Adipocyte (in vitro differentiated cells): ENCODE data around the gene ADAD2.
"Not testable (repeated sequence)": the region's sequence is repeated elsewhere in the genome, so short reads cannot be mapped to it uniquely, and the experiment has no call there.

Source experiments
- DNase-seq: peaks from one replicate; pipeline ENCODE4 v3.0.0-alpha.2; 2015; ENCODE audit warnings: low read depth
- H3K27me3 ChIP-seq: replicated peaks from 2 replicates; pipeline ENCODE4 v1.7.0; 2013; ENCODE audit warnings: mild to moderate bottlenecking, low read length, moderate library complexity; ENCODE audit not compliant: control insufficient read depth, insufficient read depth
- H3K36me3 ChIP-seq: 2 replicates; pipeline ENCODE4 v1.7.0; 2013; ENCODE audit warnings: low read length, mild to moderate bottlenecking, moderate library complexity; ENCODE audit not compliant: control insufficient read depth, insufficient read depth, severe bottlenecking
- H3K4me1 ChIP-seq: 2 replicates; pipeline ENCODE4 v1.7.0; 2013; ENCODE audit warnings: mild to moderate bottlenecking, low read length, moderate library complexity; ENCODE audit not compliant: control insufficient read depth, insufficient read depth
- H3K4me3 ChIP-seq: 2 replicates; pipeline ENCODE4 v1.7.0; 2013; ENCODE audit warnings: mild to moderate bottlenecking, low read length, moderate library complexity
- H3K9ac ChIP-seq: 2 replicates; pipeline ENCODE4 v1.7.0; 2013; ENCODE audit warnings: mild to moderate bottlenecking, low read length, moderate library complexity
- H3K9me3 ChIP-seq: 2 replicates; pipeline ENCODE4 v1.7.0; 2013; ENCODE audit warnings: mild to moderate bottlenecking, low read length, moderate library complexity; ENCODE audit not compliant: control insufficient read depth

The ADAD2 gene

GRCh38 chr16:84215531-84215930 lies 24.6 kb downstream of the ADAD2 start:
- no peaks in the 10 kb centered on the region for H3K9me3 ChIP-seq
- H3K9ac ChIP-seq: no peak overlapping the region
- H3K36me3 ChIP-seq: no peaks in the 10 kb centered on the region
- H3K4me3 ChIP-seq: no peak overlapping the region
- H3K4me1 ChIP-seq: no peaks in the 10 kb centered on the region
- peaks cover 36% of the 10 kb centered on the region for H3K27me3 ChIP-seq
- no peak for DNase-seq

GRCh38 chr16:84216144-84216543 lies 25.2 kb downstream of the ADAD2 start:
- H3K4me3 ChIP-seq, H3K9me3 ChIP-seq, H3K4me1 ChIP-seq, H3K9ac ChIP-seq, H3K36me3 ChIP-seq, DNase-seq: not testable (repeated sequence)
- H3K27me3 ChIP-seq: peaks cover 36% of the 10 kb centered on the region

GRCh38 chr16:84218176-84218823 lies 27.3 kb downstream of the ADAD2 start:
- H3K36me3 ChIP-seq: no peaks in the 10 kb centered on the region
- H3K4me3 ChIP-seq: no peak overlapping the region
- DNase-seq: no peak
- H3K9me3 ChIP-seq: no peaks in the 10 kb centered on the region
- H3K4me1 ChIP-seq: no peaks in the 10 kb centered on the region
- no peak overlapping the region for H3K9ac ChIP-seq
- H3K27me3 ChIP-seq: peaks cover 36% of the 10 kb centered on the region

DNA sequence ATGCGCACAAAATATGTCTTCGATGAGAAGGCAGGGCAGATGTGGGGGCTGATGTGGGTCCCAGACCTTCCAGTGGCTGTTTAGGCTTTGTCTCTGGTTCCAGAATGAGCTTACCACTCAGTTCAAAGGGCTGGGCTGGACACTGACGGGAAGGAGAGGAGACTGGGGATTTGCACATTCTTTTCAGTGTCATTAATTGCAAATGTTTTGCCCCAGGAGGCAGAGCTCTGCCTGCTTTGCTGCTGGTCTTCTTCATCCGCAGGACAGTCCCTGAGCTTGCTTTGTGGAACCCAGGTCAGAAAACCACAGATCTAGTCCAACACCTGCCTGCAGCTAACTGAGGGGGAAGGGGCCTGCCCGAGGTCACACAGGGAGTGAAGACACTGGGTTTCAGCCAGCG lies 28.0 kb downstream of the ADAD2 start:
- Histone ChIP-seq H3K9ac (no peak overlapping the region), H3K9me3 (no peaks in the 10 kb centered on the region), H3K4me1 (no peaks in the 10 kb centered on the region), H3K27me3 (peaks cover 36% of the 10 kb centered on the region), H3K36me3 (no peaks in the 10 kb centered on the region), H3K4me3 (no peak overlapping the region)
- DNase-seq: no peak

GRCh38 chr16:84220851-84221250 lies 29.9 kb downstream of the ADAD2 start:
- Histone ChIP-seq H3K9me3 (no peaks in the 10 kb centered on the region), H3K4me3 (no peak overlapping the region), H3K9ac (no peak overlapping the region), H3K27me3 (peaks cover 30% of the 10 kb centered on the region), H3K36me3 (no peaks in the 10 kb centered on the region), H3K4me1 (no peaks in the 10 kb centered on the region)
- DNase-seq: peak; percentile 42

DNA sequence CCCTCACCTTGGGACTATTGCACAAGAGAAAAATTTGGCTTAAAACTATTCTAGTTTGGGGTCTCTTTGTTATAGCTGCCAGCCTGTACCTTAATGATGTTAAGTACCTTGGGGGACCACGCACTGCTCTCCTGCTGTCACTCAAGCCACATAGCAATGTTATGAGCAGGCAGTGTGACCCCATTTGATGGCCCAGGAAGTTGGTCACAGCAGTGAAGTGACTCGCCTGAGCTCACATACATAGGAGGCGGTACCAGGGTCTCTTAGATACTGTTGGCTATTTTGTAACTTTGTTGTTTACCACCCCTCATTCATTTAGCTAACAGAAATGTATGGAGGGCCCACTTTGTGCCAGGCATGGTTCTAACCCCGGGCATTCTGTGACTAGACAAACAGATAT lies 32.5 kb downstream of the ADAD2 start:
- H3K36me3 ChIP-seq: no peaks in the 10 kb centered on the region
- no peak for DNase-seq
- peaks cover 6% of the 10 kb centered on the region for H3K4me1 ChIP-seq
- no peaks in the 10 kb centered on the region for H3K9me3 ChIP-seq
- H3K4me3 ChIP-seq: no peak overlapping the region
- peaks cover 19% of the 10 kb centered on the region for H3K27me3 ChIP-seq
- no peak overlapping the region for H3K9ac ChIP-seq

- Histone ChIP-seq H3K4me3 (no peak overlapping the region), H3K4me1 (peaks cover 6% of the 10 kb centered on the region), H3K36me3 (no peaks in the 10 kb centered on the region), H3K27me3 (peaks cover 11% of the 10 kb centered on the region), H3K9me3 (no peaks in the 10 kb centered on the region), H3K9ac (no peak overlapping the region)
- DNase-seq: no peak
Observed at GRCh38 chr16:84224554-84224953, 33.6 kb downstream of the ADAD2 start.

DNA sequence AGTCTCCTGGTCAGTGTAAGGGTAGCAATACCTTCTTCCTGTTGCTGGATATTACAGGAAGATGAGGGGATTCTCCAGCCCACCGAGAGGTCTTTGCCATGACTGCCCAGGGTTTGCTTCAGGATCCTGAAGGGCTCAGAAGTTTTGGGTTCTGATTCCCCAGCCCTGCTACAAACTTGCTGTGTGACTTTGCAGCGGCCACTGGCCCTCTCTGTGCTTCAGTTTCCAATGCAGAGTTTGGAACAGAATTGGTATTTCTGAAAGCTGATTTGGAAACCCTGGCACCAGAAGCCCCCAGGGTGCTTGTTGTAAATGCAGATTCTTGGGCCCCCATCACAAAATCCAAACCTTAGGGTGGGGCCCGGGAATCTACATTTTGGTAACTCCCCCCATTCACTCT lies 34.2 kb downstream of the ADAD2 start:
- Histone ChIP-seq H3K27me3 (peaks cover 11% of the 10 kb centered on the region), H3K4me1 (peaks cover 6% of the 10 kb centered on the region), H3K9ac (no peak overlapping the region), H3K4me3 (no peak overlapping the region), H3K9me3 (no peaks in the 10 kb centered on the region), H3K36me3 (no peaks in the 10 kb centered on the region)
- DNase-seq: no peak

DNA sequence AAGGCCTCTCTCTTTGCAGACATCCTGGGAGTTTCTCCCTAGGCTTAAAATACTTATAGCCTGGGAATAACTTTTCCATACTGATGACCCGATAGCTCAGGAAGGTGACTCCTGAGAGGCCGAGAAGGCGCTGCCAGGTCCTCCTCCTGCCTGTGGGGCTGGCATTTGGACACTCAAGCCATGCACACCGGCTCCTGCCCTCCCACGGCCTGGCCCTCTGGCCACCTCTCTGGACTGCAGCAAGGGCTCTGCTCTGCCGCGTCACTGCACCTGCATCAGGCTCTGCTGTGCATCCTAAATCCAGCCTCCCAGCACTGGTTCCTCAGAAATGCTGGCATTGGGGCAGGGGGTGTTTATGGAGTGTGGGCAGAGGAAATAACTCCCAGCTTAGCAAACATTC lies 34.6 kb downstream of the ADAD2 start:
- H3K4me3 ChIP-seq: no peak overlapping the region
- DNase-seq: no peak
- H3K9ac ChIP-seq: no peak overlapping the region
- no peaks in the 10 kb centered on the region for H3K36me3 ChIP-seq
- no peaks in the 10 kb centered on the region for H3K9me3 ChIP-seq
- H3K4me1 ChIP-seq: peaks cover 6% of the 10 kb centered on the region
- H3K27me3 ChIP-seq: peaks cover 13% of the 10 kb centered on the region

GRCh38 chr16:84226026-84226425 lies 35.1 kb downstream of the ADAD2 start:
- no peak for DNase-seq
- Histone ChIP-seq H3K36me3 (no peaks in the 10 kb centered on the region), H3K4me1 (peaks cover 6% of the 10 kb centered on the region), H3K4me3 (no peak overlapping the region), H3K27me3 (peaks cover 17% of the 10 kb centered on the region), H3K9ac (no peak overlapping the region), H3K9me3 (no peaks in the 10 kb centered on the region)

DNA sequence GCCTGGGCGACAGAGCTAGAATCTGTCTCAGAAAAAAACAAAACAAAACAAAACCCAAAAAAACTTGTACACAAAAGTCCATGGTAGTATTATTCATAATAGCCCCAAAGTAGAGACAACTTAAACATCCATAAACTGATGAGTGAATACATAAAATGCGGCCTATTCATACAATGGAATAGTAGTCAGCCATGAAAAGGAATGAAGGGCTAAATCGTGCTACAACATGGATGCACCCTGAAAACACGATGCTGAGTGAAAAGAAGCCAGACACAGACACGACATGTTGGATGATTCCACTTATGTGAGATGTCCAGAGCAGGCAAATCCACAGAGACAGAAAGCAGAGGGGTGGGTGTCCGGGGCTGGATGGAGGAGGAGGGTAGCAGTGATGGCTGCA lies 36.6 kb downstream of the ADAD2 start:
- Histone ChIP-seq H3K27me3 (peaks cover 25% of the 10 kb centered on the region), H3K36me3 (no peaks in the 10 kb centered on the region), H3K4me1 (peaks cover 6% of the 10 kb centered on the region), H3K9me3 (no peaks in the 10 kb centered on the region), H3K4me3 (no peak overlapping the region), H3K9ac (no peak overlapping the region)
- DNase-seq: no peak

DNA sequence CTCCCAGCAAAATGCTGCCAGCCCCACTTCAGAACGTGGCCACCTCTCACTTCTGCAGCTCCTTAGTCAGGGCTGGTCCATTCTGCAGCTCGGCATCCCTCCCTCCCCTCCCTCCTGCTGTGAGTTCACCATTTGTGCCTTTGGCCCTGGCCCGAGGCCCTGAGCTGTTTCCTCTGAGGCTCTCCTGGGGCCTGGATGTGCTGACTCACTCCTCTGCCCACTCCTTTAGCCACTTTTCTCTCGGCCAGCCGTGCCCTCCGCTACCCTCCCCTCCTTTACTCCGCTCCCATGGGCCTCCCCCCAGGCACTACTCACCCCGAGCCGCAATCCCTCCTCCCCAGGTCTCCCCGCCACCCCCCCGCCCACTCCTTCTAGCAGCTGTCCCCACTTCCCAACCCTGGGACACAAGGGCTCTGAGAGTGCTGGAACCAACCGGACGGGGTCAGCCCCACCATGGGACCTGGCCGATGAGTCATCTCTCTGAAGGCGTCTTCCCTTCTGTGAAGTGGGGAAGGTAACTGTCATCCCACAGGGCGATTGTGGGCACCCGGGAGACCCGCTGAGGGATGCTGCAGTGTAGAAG lies 37.4 kb downstream of the ADAD2 start:
- Histone ChIP-seq H3K4me1 (peaks cover 6% of the 10 kb centered on the region), H3K27me3 (peaks cover 30% of the 10 kb centered on the region), H3K9ac (no peak overlapping the region), H3K9me3 (no peaks in the 10 kb centered on the region), H3K36me3 (no peaks in the 10 kb centered on the region), H3K4me3 (no peak overlapping the region)
- DNase-seq: peak; percentile 92
